H1 (cell line): ENCODE data around the gene KRT222. TPM values are rescaled to one million over a fixed set of nuclear protein-coding genes. Genes with fewer than 3 reads are reported as not detected.

Experiments used
- CTCF ChIA-PET: fragments of 300-600 bp; sonication (Branson Sonifier 250); formaldehyde crosslinking; loops from one replicate; lab custom pipeline; 2021; ENCODE audit not compliant: partially characterized antibody; lab: Charles Lee
- POLR2A ChIA-PET: fragments of 300-600 bp; sonication (Branson Sonifier 250); formaldehyde crosslinking; loops from one replicate; lab custom pipeline; 2021; ENCODE audit warnings: inconsistent platforms; ENCODE audit not compliant: partially characterized antibody; lab: Charles Lee
- DNase-seq, 2 experiments: peaks; one replicate each; pipeline versions ENCODE4 v3.0.0 to v3.0.0-alpha.2; 2010 to 2022; ENCODE audit warnings: low spot score in 2 of 2, low read depth in 1 of 2, mixed read lengths in 1 of 2
- FAIRE-seq: peaks from 2 replicates; lab custom pipeline; 2011; peaks lifted over from hg19 to GRCh38; lab: Jason Lieb, UNC
- H2AFZ ChIP-seq: 2 replicates; pipeline ENCODE4 v1.8.1; 2012; ENCODE audit warnings: low read length, inconsistent platforms
- H2AK5ac ChIP-seq: 2 replicates; pipeline ENCODE4 v1.6.1; 2013; ENCODE audit warnings: low read depth, low read length
- H2BK120ac ChIP-seq: replicated peaks from 2 replicates; pipeline ENCODE3; 2013; ENCODE audit warnings: low read depth, low read length, inconsistent platforms
- H2BK12ac ChIP-seq: 2 replicates; pipeline ENCODE4 v1.6.1; 2013; ENCODE audit warnings: low read depth, low read length
- H2BK15ac ChIP-seq: 2 replicates; pipeline ENCODE4 v1.6.1; 2013; ENCODE audit warnings: low read length
- H2BK20ac ChIP-seq: 2 replicates; pipeline ENCODE4 v1.6.1; 2013; ENCODE audit warnings: low read length
- H2BK5ac ChIP-seq: 2 replicates; pipeline ENCODE4 v1.6.1; 2013; ENCODE audit warnings: low read depth, low read length
- H3K14ac ChIP-seq: 2 replicates; pipeline ENCODE4 v1.6.1; 2013; ENCODE audit warnings: inconsistent platforms; ENCODE audit not compliant: insufficient read length
- H3K18ac ChIP-seq: 2 replicates; pipeline ENCODE4 v1.6.1; 2013; ENCODE audit warnings: low read length; ENCODE audit errors: extremely low read depth
- H3K23ac ChIP-seq: 2 replicates; pipeline ENCODE4 v1.6.1; 2013; ENCODE audit warnings: inconsistent platforms; ENCODE audit not compliant: insufficient read length
- H3K23me2 ChIP-seq: 2 replicates; pipeline ENCODE4 v1.6.1; 2013; ENCODE audit warnings: low read depth, low read length
- H3K27ac ChIP-seq: 2 replicates; pipeline ENCODE4 v1.6.1; 2011; ENCODE audit warnings: low read depth, low read length, inconsistent platforms
- H3K27me3 ChIP-seq, 4 experiments: replicated peaks in 1 of 4; 1 replicate in 1 of 4; 2 replicates in 3 of 4; pipeline versions ENCODE4 v1.6.1 to v1.8.1; 2011 to 2013; ENCODE audit warnings: low read length in 3 of 4, mild to moderate bottlenecking in 3 of 4, inconsistent platforms in 2 of 4, mixed read lengths in 2 of 4, moderate library complexity in 1 of 4; ENCODE audit not compliant: control insufficient read depth in 3 of 4, insufficient read depth in 3 of 4; ENCODE audit errors: extremely low read depth in 1 of 4
- H3K36me3 ChIP-seq, 4 experiments: 2 replicates each; pipeline versions ENCODE4 v1.6.1 to v1.8.1; 2011 to 2013; ENCODE audit warnings: mild to moderate bottlenecking in 4 of 4, low read length in 3 of 4, moderate library complexity in 2 of 4, control low read depth in 1 of 4, inconsistent platforms in 1 of 4; ENCODE audit not compliant: insufficient read depth in 4 of 4, control insufficient read depth in 2 of 4
- H3K4ac ChIP-seq: replicated peaks from 2 replicates; pipeline ENCODE3; 2013; ENCODE audit warnings: low read length, low read depth, mixed read lengths, inconsistent platforms; ENCODE audit not compliant: insufficient read length
- H3K4me1 ChIP-seq, 4 experiments: replicated peaks in 1 of 4; 1 replicate in 1 of 4; 2 replicates in 3 of 4; pipeline versions ENCODE4 v1.6.1 to v1.8.1; 2011 to 2013; ENCODE audit warnings: low read length in 3 of 4, inconsistent platforms in 2 of 4, mixed read lengths in 1 of 4; ENCODE audit not compliant: insufficient read depth in 4 of 4, control insufficient read depth in 3 of 4
- H3K4me2 ChIP-seq, 2 experiments: 2 replicates each; pipeline versions ENCODE4 v1.6.1 to v1.8.1; 2011 to 2013; ENCODE audit warnings: low read depth in 2 of 2, low read length in 2 of 2, control low read depth in 1 of 2, inconsistent platforms in 1 of 2, mild to moderate bottlenecking in 1 of 2; ENCODE audit not compliant: insufficient read depth in 1 of 2
- H3K4me3 ChIP-seq, 4 experiments: fragments of 200-600, 300-600 bp in 1 of 4; sonication (generic), shearing (Covaris generic), sonication (Bioruptor Twin) in 1 of 4; 2 replicates each; pipeline versions ENCODE4 v1.5.1 to v1.8.1; 2011 to 2016; ENCODE audit warnings: low read length in 4 of 4, low read depth in 3 of 4, control low read depth in 2 of 4, inconsistent platforms in 2 of 4, mild to moderate bottlenecking in 2 of 4, mixed read lengths in 1 of 4, moderate library complexity in 1 of 4; ENCODE audit not compliant: insufficient read depth in 2 of 4; ENCODE audit errors: extremely low read depth in 1 of 4
- H3K56ac ChIP-seq: replicated peaks from 2 replicates; pipeline ENCODE3; 2013; ENCODE audit warnings: low read depth, mild to moderate bottlenecking, mixed read lengths, low read length, inconsistent platforms; ENCODE audit not compliant: insufficient read length
- H3K79me1 ChIP-seq: 2 replicates; pipeline ENCODE4 v1.6.1; 2013; ENCODE audit warnings: low read depth, low read length, control low read depth
- H3K79me2 ChIP-seq, 2 experiments: 2 replicates each; pipeline versions ENCODE4 v1.6.1 to v1.8.1; 2012 to 2013; ENCODE audit warnings: low read length in 2 of 2, mild to moderate bottlenecking in 2 of 2, inconsistent platforms in 1 of 2; ENCODE audit not compliant: insufficient read depth in 2 of 2, control insufficient read depth in 1 of 2
- H3K9ac ChIP-seq, 4 experiments: replicated peaks in 1 of 4; 1 replicate in 1 of 4; 2 replicates in 3 of 4; pipeline versions ENCODE4 v1.6.1 to v1.8.1; 2011 to 2013; ENCODE audit warnings: low read depth in 3 of 4, low read length in 3 of 4, control low read depth in 2 of 4, mild to moderate bottlenecking in 2 of 4, moderate library complexity in 2 of 4, inconsistent platforms in 1 of 4; ENCODE audit errors: extremely low read depth in 1 of 4
- H3K9me3 ChIP-seq, 2 experiments: 2 replicates each; pipeline versions ENCODE4 v1.6.1 to v1.8.1; 2012 to 2013; ENCODE audit warnings: mild to moderate bottlenecking in 2 of 2, moderate library complexity in 2 of 2, control low read depth in 1 of 2, inconsistent platforms in 1 of 2, low read depth in 1 of 2, low read length in 1 of 2, mixed read lengths in 1 of 2; ENCODE audit not compliant: insufficient read depth in 2 of 2
- H4K20me1 ChIP-seq, 2 experiments: replicated peaks in 1 of 2; 2 replicates each; pipeline versions ENCODE3 to v1.8.1; 2011 to 2013; ENCODE audit warnings: inconsistent platforms in 2 of 2, low read length in 2 of 2, mild to moderate bottlenecking in 1 of 2; ENCODE audit not compliant: insufficient read depth in 2 of 2, control insufficient read depth in 1 of 2
- H4K5ac ChIP-seq: 2 replicates; pipeline ENCODE4 v1.6.1; 2013; ENCODE audit warnings: low read length, low read depth, mixed read lengths, inconsistent platforms; ENCODE audit not compliant: insufficient read length
- H4K8ac ChIP-seq: 2 replicates; pipeline ENCODE4 v1.8.0; 2013; ENCODE audit warnings: mild to moderate bottlenecking, moderate library complexity, low read length, inconsistent platforms; ENCODE audit not compliant: insufficient read depth; ENCODE audit errors: extremely low read depth
- H4K91ac ChIP-seq: replicated peaks from 2 replicates; pipeline ENCODE3; 2013; ENCODE audit warnings: low read length, mixed read lengths, inconsistent platforms; ENCODE audit not compliant: insufficient read length
- EP300 ChIP-seq, 2 experiments: IDR thresholded peaks; 1 replicate in 1 of 2; 2 replicates in 1 of 2; pipeline ENCODE4 v1.6.1; 2011 to 2012; ENCODE audit warnings: low read depth in 2 of 2, low read length in 2 of 2, mild to moderate bottlenecking in 2 of 2, borderline replicate concordance in 1 of 2, inconsistent platforms in 1 of 2, moderate library complexity in 1 of 2
- SIN3A ChIP-seq, 2 experiments: IDR thresholded peaks in 1 of 2; conservative IDR thresholded peaks in 1 of 2; 2 replicates each; pipeline ENCODE4 v1.6.1; 2011 to 2012; ENCODE audit warnings: low read length in 2 of 2, improper control_type of control experiment in 1 of 2, low read depth in 1 of 2, mild to moderate bottlenecking in 1 of 2
- WGBS, 2 experiments: shearing (Covaris generic) in 1 of 2; methylation state at CpG; one replicate each; pipeline versions ENCODE4 v1.1.6 to v1.1.7; 2013 to 2015; ENCODE audit warnings: low lambda C conversion rate in 2 of 2, mixed read lengths in 2 of 2, inconsistent platforms in 1 of 2, low coverage in 1 of 2, missing lambda C conversion rate in 1 of 2; ENCODE audit not compliant: insufficient replicate concordance in 2 of 2, insufficient coverage in 1 of 2, insufficient read length in 1 of 2; ENCODE audit errors: extremely low coverage in 1 of 2, missing lambda C conversion rate in 1 of 2; 5-methylcytosine and 5-hydroxymethylcytosine counted together
- polyA plus RNA-seq, 7 experiments: library from polyadenylated mRNA; depleted of rRNA in 3 of 7; stranded (reverse) in 5 of 7; unstranded in 2 of 7; fragments of >200 nt in 5 of 7; fragments of 200-250 nt in 2 of 7; gene quantifications; 1 replicate in 5 of 7; 2 replicates in 1 of 7; 4 replicates in 1 of 7; pipeline versions ENCODE4 v1.2.1 to v1.2.3, GENCODE V29; 2011 to 2013; ENCODE audit warnings: missing spikeins in 2 of 7, mixed read lengths in 2 of 7
- total RNA-seq: library from RNA; stranded (reverse); fragmentation: NEBNext Ultra II Directional; extraction: Animal tissue kit (Norgen Biotek cat#: 25700); gene quantifications from 2 replicates; pipeline ENCODE4 v1.2.1, GENCODE V29; 2021

Gene KRT222
- total and polyA plus RNA-seq, 2 of the 8 experiments (the other 6 are each of a cell fraction or from before 2014, with no cell fraction given): 0.08 to 0.61 TPM

GRCh38 chr17:40699853-40700252 is 34.9 kb upstream of the KRT222 start:
- ChIA-PET CTCF (interaction anchor here (0.6 to 1.2 kb wide), 2 partner anchors 83 to 140 kb away, joined by 3 to 4 read pairs; no protein-coding TSS in a partner anchor), POLR2A (no interaction called here)
- FAIRE-seq: no peak

More at GRCh38 chr17:40699853-40700252, 34.9 kb upstream of the KRT222 start:
- Histone ChIP-seq H2BK12ac (no peak overlapping the region), H3K27ac (no peak overlapping the region), H3K9ac (no peak overlapping the region), H2BK20ac (no peak overlapping the region), H4K5ac (no peak overlapping the region), H3K56ac (no peak overlapping the region), H3K4me3 (no peak overlapping the region), H3K79me1 (no peaks in the 10 kb centered on the region), H3K4me2 (no peak overlapping the region), H2BK15ac (no peak overlapping the region), H2AFZ (0 out of 2 replicates have a peak overlapping the region, but pooled peaks have one; percentile 48), H4K91ac (no peak overlapping the region), H3K4ac (no peak overlapping the region), H3K36me3 (no peaks in the 10 kb centered on the region), H2AK5ac (no peak overlapping the region), H3K27me3 (no peaks in the 10 kb centered on the region), H2BK120ac (no peak overlapping the region), H3K79me2 (no peaks in the 10 kb centered on the region), H3K23ac (no peak overlapping the region), H3K14ac (no peak overlapping the region), H4K20me1 (no peaks in the 10 kb centered on the region), H4K8ac (no peak overlapping the region), H2BK5ac (no peak overlapping the region), H3K18ac (no peak overlapping the region), H3K9me3 (no peaks in the 10 kb centered on the region), H3K4me1 (no peaks in the 10 kb centered on the region), H3K23me2 (no peaks in the 10 kb centered on the region)
- DNase-seq: no peak
- TF ChIP-seq EP300 (IDR thresholded peaks at IDR 0.05; ENCODE audit: borderline replicate concordance in 1 of 2, low read depth in 2 of 2, low read length in 2 of 2) (no peak), SIN3A (conservative IDR thresholded peaks at IDR 0.05 in 1 of 2, IDR thresholded peaks at IDR 0.05 in 1 of 2; ENCODE audit: low read depth in 1 of 2, low read length in 2 of 2) (no peak)
- WGBS, 2 experiments: 88% methylated on average over 5 of the region's 5 CpGs; no CpG with 5 or more reads in 1 of the 2 experiments
